ENCODE results near the gene NUP93.

DNA sequence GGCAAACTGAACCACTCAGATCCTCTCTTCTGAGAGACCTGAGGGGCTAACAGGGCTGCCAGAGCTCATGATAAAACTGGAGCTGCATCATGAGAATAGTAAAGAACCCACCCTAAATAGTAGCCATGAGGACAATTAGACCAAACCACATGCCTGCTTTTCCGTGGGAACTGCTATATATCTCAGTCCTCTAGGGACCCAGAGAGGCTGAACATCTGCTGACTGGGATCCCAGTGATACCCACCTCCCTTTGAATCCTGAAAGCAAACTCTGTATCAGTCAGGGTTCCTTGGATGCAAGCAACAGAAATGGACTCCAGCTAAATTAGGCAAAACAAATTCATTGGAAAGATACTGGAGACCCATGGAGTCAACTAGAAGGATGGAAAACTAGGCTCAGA is 41.2 kb upstream of the NUP93 start:
- TF ChIP-seq POLR2A (IDR thresholded peaks at IDR 0.05; ENCODE audit: low read length) = no peak
- TF ChIP-seq, protein P1, sequence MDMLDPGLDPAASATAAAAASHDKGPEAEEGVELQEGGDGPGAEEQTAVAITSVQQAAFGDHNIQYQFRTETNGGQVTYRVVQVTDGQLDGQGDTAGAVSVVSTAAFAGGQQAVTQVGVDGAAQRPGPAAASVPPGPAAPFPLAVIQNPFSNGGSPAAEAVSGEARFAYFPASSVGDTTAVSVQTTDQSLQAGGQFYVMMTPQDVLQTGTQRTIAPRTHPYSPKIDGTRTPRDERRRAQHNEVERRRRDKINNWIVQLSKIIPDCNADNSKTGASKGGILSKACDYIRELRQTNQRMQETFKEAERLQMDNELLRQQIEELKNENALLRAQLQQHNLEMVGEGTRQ (IDR thresholded peaks at IDR 0.05) = no peak
- no peak for TF ChIP-seq TP53 (CRISPR knock-in tag; IDR thresholded peaks at IDR 0.05)
- no peak for TF ChIP-seq CTCF (IDR thresholded peaks at IDR 0.05)
- no peak for TF ChIP-seq CBX2 (IDR thresholded peaks at IDR 0.05; ENCODE audit: borderline replicate concordance, low read depth)
- TF ChIP-seq BHLHE40 (IDR thresholded peaks at IDR 0.05; ENCODE audit: low read depth, low read length) = no peak
- no peak for TF ChIP-seq HMGXB4 (CRISPR knock-in tag; IDR thresholded peaks at IDR 0.05; ENCODE audit: borderline replicate concordance)
- TF ChIP-seq, protein P2, sequence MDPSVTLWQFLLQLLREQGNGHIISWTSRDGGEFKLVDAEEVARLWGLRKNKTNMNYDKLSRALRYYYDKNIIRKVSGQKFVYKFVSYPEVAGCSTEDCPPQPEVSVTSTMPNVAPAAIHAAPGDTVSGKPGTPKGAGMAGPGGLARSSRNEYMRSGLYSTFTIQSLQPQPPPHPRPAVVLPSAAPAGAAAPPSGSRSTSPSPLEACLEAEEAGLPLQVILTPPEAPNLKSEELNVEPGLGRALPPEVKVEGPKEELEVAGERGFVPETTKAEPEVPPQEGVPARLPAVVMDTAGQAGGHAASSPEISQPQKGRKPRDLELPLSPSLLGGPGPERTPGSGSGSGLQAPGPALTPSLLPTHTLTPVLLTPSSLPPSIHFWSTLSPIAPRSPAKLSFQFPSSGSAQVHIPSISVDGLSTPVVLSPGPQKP (IDR thresholded peaks at IDR 0.05; ENCODE audit: low read depth, low read length) = no peak
- TF ChIP-seq, protein P3, sequence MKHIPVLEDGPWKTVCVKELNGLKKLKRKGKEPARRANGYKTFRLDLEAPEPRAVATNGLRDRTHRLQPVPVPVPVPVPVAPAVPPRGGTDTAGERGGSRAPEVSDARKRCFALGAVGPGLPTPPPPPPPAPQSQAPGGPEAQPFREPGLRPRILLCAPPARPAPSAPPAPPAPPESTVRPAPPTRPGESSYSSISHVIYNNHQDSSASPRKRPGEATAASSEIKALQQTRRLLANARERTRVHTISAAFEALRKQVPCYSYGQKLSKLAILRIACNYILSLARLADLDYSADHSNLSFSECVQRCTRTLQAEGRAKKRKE (CRISPR knock-in tag; IDR thresholded peaks at IDR 0.05; ENCODE audit: low read depth) = no peak
